BJ (cell line): ENCODE results near the gene DDX39B. TPM values are rescaled to one million over a fixed set of nuclear protein-coding genes. Genes with fewer than 3 reads are reported as not detected.

Experiments
- CTCF ChIA-PET: fragments of 350-600 bp; formaldehyde crosslinking; extraction: SDS; loops from one replicate; lab custom pipeline; 2021; ENCODE audit warnings: antibody characterized with exemption, inconsistent platforms; lab: Yijun Ruan, JAX
- POLR2A ChIA-PET: fragments of 300-600 bp; sonication (Branson Sonifier 250); formaldehyde crosslinking; extraction: SDS; loops from one replicate; lab custom pipeline; 2021; ENCODE audit warnings: antibody characterized with exemption; lab: Charles Lee
- DNase-seq: peaks from one replicate; pipeline ENCODE4 v3.0.0-alpha.2; 2011; ENCODE audit warnings: low read depth
- H3K27me3 ChIP-seq: 2 replicates; pipeline ENCODE4 v1.6.0; 2011; ENCODE audit warnings: low read length; ENCODE audit not compliant: control insufficient read depth, insufficient read depth
- H3K36me3 ChIP-seq: 2 replicates; pipeline ENCODE4 v1.5.1; 2011; ENCODE audit warnings: low read length; ENCODE audit not compliant: control insufficient read depth, insufficient read depth
- H3K4me3 ChIP-seq: 2 replicates; pipeline ENCODE4 v1.5.1; 2011; ENCODE audit warnings: low read depth, mild to moderate bottlenecking, control low read depth, low read length
- CTCF ChIP-seq: IDR thresholded peaks from 2 replicates; pipeline ENCODE4 v1.5.1; 2011; ENCODE audit warnings: low read depth, mild to moderate bottlenecking, control low read depth, inconsistent platforms, low read length, moderate library complexity; ENCODE audit not compliant: insufficient read depth
- polyA plus RNA-seq: library from polyadenylated mRNA; depleted of rRNA; stranded (reverse); fragments of >200 nt; gene quantifications from 2 replicates; pipeline ENCODE4 v1.2.3, GENCODE V29; 2011

DDX39B gene
- polyA plus RNA-seq, 1 experiment = 584 TPM

- TF ChIP-seq CTCF = no peak
- Histone ChIP-seq H3K36me3 (no peaks in the 10 kb centered on the region), H3K4me3 (no peak overlapping the region), H3K27me3 (no peaks in the 10 kb centered on the region; the same call in 1 of the 2 replicates)
- no peak for DNase-seq
- ChIA-PET CTCF (interaction anchor here (1.1 to 15.5 kb wide), 4 partner anchors 8 to 28 kb away, joined by 3 to 156 read pairs (median 20); partner anchors contain the start of genes ATP6V1G2 and NFKBIL1), POLR2A (no interaction called here)
Observed at GRCh38 chr6:31575952-31576685, 34.3 kb upstream of the DDX39B start.

- TF ChIP-seq CTCF = no peak
- ChIA-PET CTCF (interaction anchor here (1.1 to 5.3 kb wide), 4 partner anchors 8 to 26 kb away, joined by 3 to 35 read pairs (median 10); partner anchors contain the start of gene NFKBIL1), POLR2A (no interaction called here)
- Histone ChIP-seq H3K36me3 (no peaks in the 10 kb centered on the region), H3K27me3 (no peaks in the 10 kb centered on the region; the same call in 1 of the 2 replicates), H3K4me3 (no peak within 1 kb of the TSS)
- no peak for DNase-seq
Observed at GRCh38 chr6:31575335-31575901, 33.6 kb upstream of the DDX39B start, which contains the start of gene TNF. TSS of gene TNF (plus strand) at chr6:31575565. CDS start at chr6:31575742, 177 bp downstream.

GRCh38 chr6:31574106-31575061 lies 32.6 kb upstream of the DDX39B start:
- Histone ChIP-seq H3K4me3 (no peak overlapping the region), H3K36me3 (no peaks in the 10 kb centered on the region), H3K27me3 (peaks cover 1% of the 10 kb centered on the region)
- DNase-seq = no peak
- ChIA-PET POLR2A (interaction anchor here (0.6 kb wide), 1 partner anchor 19 kb away, joined by 3 read pairs; no protein-coding TSS in a partner anchor), CTCF (interaction anchor here (0.9 to 5.3 kb wide), 6 partner anchors 9 to 29 kb away, joined by 3 to 35 read pairs (median 4); partner anchors contain the start of gene NFKBIL1)
- no peak for TF ChIP-seq CTCF

GRCh38 chr6:31573239-31574105 lies 31.7 kb upstream of the DDX39B start:
- TF ChIP-seq CTCF = no peak
- Histone ChIP-seq H3K27me3 (peaks cover 1% of the 10 kb centered on the region), H3K36me3 (no peaks in the 10 kb centered on the region), H3K4me3 (no peak overlapping the region)
- DNase-seq = no peak
- ChIA-PET POLR2A (no interaction called here), CTCF (interaction anchor here (1.0 to 5.3 kb wide), 6 partner anchors 8 to 28 kb away, joined by 3 to 35 read pairs (median 4); partner anchors contain the start of gene NFKBIL1)
